CD4-positive, alpha-beta T cell treated with Interleukin-12 subunit alpha and Interleukin-12 subunit beta, for 1 hour (primary cell): ENCODE results near the gene NRG2.

Experiments used
- DNase-seq: peaks from one replicate; pipeline ENCODE4 v3.0.0-alpha.2; 2020

NRG2 gene

GRCh38 chr5:139926797-139927503, 116.1 kb downstream of the NRG2 start:
- no peak for DNase-seq

- DNase-seq = peak; percentile 30
Observed at GRCh38 chr5:139925650-139926640, 117.2 kb downstream of the NRG2 start.

- DNase-seq = no peak
Observed at GRCh38 chr5:139925216-139925562, 117.9 kb downstream of the NRG2 start.

GRCh38 chr5:139924294-139925215, 118.5 kb downstream of the NRG2 start:
- DNase-seq = no peak

- no peak for DNase-seq
Observed at GRCh38 chr5:139919308-139919707, 123.8 kb downstream of the NRG2 start.

GRCh38 chr5:139915834-139916233, 127.3 kb downstream of the NRG2 start:
- DNase-seq = no peak

- no peak for DNase-seq
Observed at GRCh38 chr5:139915266-139915665, 127.8 kb downstream of the NRG2 start.

GRCh38 chr5:139914218-139914807, 128.8 kb downstream of the NRG2 start:
- DNase-seq = no peak

- no peak for DNase-seq
Observed at GRCh38 chr5:139912804-139913203, 130.3 kb downstream of the NRG2 start.

- DNase-seq = no peak
Observed at GRCh38 chr5:139912158-139912557, 130.9 kb downstream of the NRG2 start.

- DNase-seq = no peak
Observed at GRCh38 chr5:139911425-139912120, 131.5 kb downstream of the NRG2 start.

GRCh38 chr5:139910901-139911300, 132.2 kb downstream of the NRG2 start:
- DNase-seq = no peak

GRCh38 chr5:139910036-139910435, 133.1 kb downstream of the NRG2 start:
- no peak for DNase-seq

- DNase-seq = no peak
Observed at GRCh38 chr5:139908749-139909148, 134.3 kb downstream of the NRG2 start.

GRCh38 chr5:139906661-139907060, 136.4 kb downstream of the NRG2 start:
- DNase-seq = no peak

- DNase-seq = no peak
Observed at GRCh38 chr5:139904816-139905661, 138.1 kb downstream of the NRG2 start.

- no peak for DNase-seq
Observed at GRCh38 chr5:139904566-139904815, 138.6 kb downstream of the NRG2 start.

- DNase-seq = no peak
Observed at GRCh38 chr5:139903795-139904565, 139.1 kb downstream of the NRG2 start.

- no peak for DNase-seq
Observed at GRCh38 chr5:139903450-139903794, 139.7 kb downstream of the NRG2 start.

GRCh38 chr5:139901986-139902385, 141.1 kb downstream of the NRG2 start:
- DNase-seq = no peak

GRCh38 chr5:139901251-139901575, 141.9 kb downstream of the NRG2 start:
- no peak for DNase-seq
